Neural crest cell (in vitro differentiated cells): ENCODE measurements around the gene PIGV. TPM values are rescaled to one million over a fixed set of nuclear protein-coding genes. Genes with fewer than 3 reads are reported as not detected.

Experiments used
- DNase-seq: peaks from one replicate; pipeline ENCODE4 v3.0.0; 2021; ENCODE audit warnings: low read depth, mixed read lengths, low spot score
- H3K27ac Mint-ChIP-seq: one replicate; pipeline ENCODE4 v1.8.0; 2021; ENCODE audit warnings: mild to moderate bottlenecking, mixed read lengths; ENCODE audit not compliant: unreplicated experiment
- H3K27me3 Mint-ChIP-seq: 2 replicates; pipeline ENCODE4 v1.8.0; 2021; ENCODE audit warnings: low read depth, mild to moderate bottlenecking, mixed read lengths
- H3K36me3 Mint-ChIP-seq: 2 replicates; pipeline ENCODE4 v1.8.0; 2021; ENCODE audit warnings: low read depth, mild to moderate bottlenecking, mixed read lengths
- H3K4me1 Mint-ChIP-seq: 2 replicates; pipeline ENCODE4 v1.8.0; 2021; ENCODE audit warnings: mixed read lengths
- H3K4me3 Mint-ChIP-seq: one replicate; pipeline ENCODE4 v1.8.0; 2021; ENCODE audit warnings: mild to moderate bottlenecking, mixed read lengths
- H3K9me3 Mint-ChIP-seq: 2 replicates; pipeline ENCODE4 v1.8.0; 2021; ENCODE audit warnings: mixed read lengths
- total RNA-seq: library from RNA; stranded (reverse); gene quantifications from 2 replicates; pipeline ENCODE4 v1.2.1, GENCODE V29; 2021
- TF ChIP-seq, protein P1 (sequence below): fragments of 200-600 bp; sonication (generic); conservative IDR thresholded peaks from 2 replicates; pipeline ENCODE4 v1.5.0; 2021; ENCODE audit warnings: antibody characterized with exemption, mild to moderate bottlenecking

PIGV gene
- total RNA-seq, 1 donor from 2014 or later = 8.7 TPM

DNA sequence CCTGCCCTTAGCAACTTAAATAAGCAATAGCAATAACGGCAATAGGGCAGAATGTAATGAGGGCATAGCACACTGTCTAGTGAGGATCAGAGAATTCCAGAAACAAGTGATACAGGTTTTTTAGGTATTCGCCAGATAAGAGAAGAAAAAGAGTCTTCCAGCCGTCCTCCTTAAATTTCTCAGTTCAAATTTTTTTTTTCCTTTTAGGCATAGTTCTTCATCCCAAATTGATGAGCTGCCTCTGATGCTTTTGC is 1.8 kb downstream of the PIGV start:
- Mint-ChIP-seq H3K9me3 (no peaks in the 10 kb centered on the region), H3K4me3 (peak overlapping the region; percentile 25), H3K27ac (no peak overlapping the region), H3K4me1 (peaks cover 42% of the 10 kb centered on the region), H3K36me3 (no peaks in the 10 kb centered on the region), H3K27me3 (peaks cover 14% of the 10 kb centered on the region)
- TF ChIP-seq, protein P1, sequence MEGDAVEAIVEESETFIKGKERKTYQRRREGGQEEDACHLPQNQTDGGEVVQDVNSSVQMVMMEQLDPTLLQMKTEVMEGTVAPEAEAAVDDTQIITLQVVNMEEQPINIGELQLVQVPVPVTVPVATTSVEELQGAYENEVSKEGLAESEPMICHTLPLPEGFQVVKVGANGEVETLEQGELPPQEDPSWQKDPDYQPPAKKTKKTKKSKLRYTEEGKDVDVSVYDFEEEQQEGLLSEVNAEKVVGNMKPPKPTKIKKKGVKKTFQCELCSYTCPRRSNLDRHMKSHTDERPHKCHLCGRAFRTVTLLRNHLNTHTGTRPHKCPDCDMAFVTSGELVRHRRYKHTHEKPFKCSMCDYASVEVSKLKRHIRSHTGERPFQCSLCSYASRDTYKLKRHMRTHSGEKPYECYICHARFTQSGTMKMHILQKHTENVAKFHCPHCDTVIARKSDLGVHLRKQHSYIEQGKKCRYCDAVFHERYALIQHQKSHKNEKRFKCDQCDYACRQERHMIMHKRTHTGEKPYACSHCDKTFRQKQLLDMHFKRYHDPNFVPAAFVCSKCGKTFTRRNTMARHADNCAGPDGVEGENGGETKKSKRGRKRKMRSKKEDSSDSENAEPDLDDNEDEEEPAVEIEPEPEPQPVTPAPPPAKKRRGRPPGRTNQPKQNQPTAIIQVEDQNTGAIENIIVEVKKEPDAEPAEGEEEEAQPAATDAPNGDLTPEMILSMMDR = no peak
- no peak for DNase-seq

DNA sequence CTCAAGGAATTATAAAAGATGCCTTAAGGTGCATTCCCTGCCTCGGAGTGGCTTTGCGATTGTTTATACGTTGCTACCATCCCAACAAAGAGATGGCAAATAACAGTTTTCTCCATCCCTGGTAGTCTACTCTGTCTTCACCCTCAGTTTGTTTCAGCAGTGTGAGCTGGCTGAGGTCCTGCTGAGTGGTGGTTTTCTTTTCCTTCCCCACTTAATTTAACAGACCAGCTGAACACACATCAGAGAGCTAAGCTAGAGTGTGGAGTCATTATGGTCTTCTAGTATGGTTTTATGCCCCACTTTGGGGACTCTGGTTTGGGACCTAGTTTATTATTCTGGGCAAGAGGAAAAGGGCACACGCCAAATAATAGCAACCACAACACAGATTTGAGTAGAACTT is 2.2 kb downstream of the PIGV start:
- TF ChIP-seq, protein P1 = no peak
- Mint-ChIP-seq H3K4me3 (peak overlapping the region; percentile 58), H3K27ac (no peak overlapping the region), H3K27me3 (peaks cover 14% of the 10 kb centered on the region), H3K36me3 (no peaks in the 10 kb centered on the region), H3K9me3 (no peaks in the 10 kb centered on the region), H3K4me1 (peaks cover 39% of the 10 kb centered on the region)
- DNase-seq = no peak

DNA sequence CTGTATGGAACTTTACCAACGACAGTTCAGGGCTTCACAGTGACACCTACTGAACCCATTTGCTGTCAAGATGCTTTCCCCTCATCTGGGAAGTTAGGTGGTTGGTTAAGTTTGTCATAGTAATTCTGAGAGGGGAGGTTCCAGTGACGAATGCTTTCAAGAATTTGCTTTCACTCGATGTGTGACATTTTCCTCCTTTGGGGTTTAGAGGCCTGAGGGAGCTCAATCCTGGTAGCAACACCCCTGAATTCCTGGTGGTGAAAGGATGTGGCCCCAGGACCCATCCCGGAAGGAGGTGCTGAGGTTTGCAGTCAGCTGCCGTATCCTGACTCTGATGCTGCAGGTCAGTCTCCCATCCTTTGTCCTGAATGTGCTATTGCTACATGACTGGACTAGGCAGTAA is 2.8 kb downstream of the PIGV start:
- peaks cover 32% of the 10 kb centered on the region for H3K4me1 Mint-ChIP-seq
- H3K4me3 Mint-ChIP-seq = peak overlapping the region; percentile 71
- no peaks in the 10 kb centered on the region for H3K36me3 Mint-ChIP-seq
- H3K9me3 Mint-ChIP-seq = no peaks in the 10 kb centered on the region
- TF ChIP-seq, protein P1 = no peak
- DNase-seq = no peak
- H3K27ac Mint-ChIP-seq = no peak overlapping the region
- H3K27me3 Mint-ChIP-seq = peaks cover 14% of the 10 kb centered on the region

DNA sequence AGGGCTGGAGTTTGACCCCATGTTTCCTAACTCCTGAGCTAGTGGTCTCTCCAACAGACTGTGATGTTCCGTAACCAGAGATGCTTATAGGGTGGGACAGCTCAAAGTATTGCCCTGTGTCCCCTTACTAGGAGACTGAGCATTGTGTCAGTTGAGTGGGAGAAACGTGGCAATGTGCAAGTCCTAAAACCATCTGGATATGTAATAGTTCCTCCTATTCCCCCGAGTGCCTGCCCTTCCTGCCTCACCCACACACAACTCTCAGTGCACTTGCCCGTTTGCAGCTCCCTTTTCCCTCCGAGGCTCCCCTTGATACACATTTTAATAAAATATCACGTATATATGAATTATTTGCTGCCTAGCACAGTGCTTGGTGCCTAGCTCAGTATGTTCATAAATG is 3.4 kb downstream of the PIGV start:
- Mint-ChIP-seq H3K4me3 (peak overlapping the region; percentile 71), H3K27ac (no peak overlapping the region), H3K27me3 (peaks cover 12% of the 10 kb centered on the region)

GRCh38 chr1:26791626-26792025 is 3.9 kb downstream of the PIGV start:
- TF ChIP-seq, protein P1 = no peak
- Mint-ChIP-seq H3K27ac (no peak overlapping the region), H3K4me1 (peaks cover 22% of the 10 kb centered on the region), H3K4me3 (peak overlapping the region; percentile 71), H3K36me3 (no peaks in the 10 kb centered on the region), H3K9me3 (no peaks in the 10 kb centered on the region), H3K27me3 (peaks cover 11% of the 10 kb centered on the region)
- no peak for DNase-seq

More for the DNA sequence above, 3.4 kb downstream of the PIGV start:
- Mint-ChIP-seq H3K36me3 (no peaks in the 10 kb centered on the region), H3K4me1 (peaks cover 26% of the 10 kb centered on the region), H3K9me3 (no peaks in the 10 kb centered on the region)
- DNase-seq = no peak
- TF ChIP-seq, protein P1 = no peak

- H3K27me3 Mint-ChIP-seq = peaks cover 2% of the 10 kb centered on the region
- H3K4me1 Mint-ChIP-seq = peaks cover 12% of the 10 kb centered on the region
- TF ChIP-seq, protein P1 = no peak
- no peaks in the 10 kb centered on the region for H3K9me3 Mint-ChIP-seq
- peak overlapping the region; percentile 0 for H3K27ac Mint-ChIP-seq
- no peak for DNase-seq
- no peaks in the 10 kb centered on the region for H3K36me3 Mint-ChIP-seq
- H3K4me3 Mint-ChIP-seq = peak overlapping the region; percentile 16
Measured at GRCh38 chr1:26792924-26793323, 5.2 kb downstream of the PIGV start.
